GM21360 (cell line): ENCODE measurements around the gene RAP1A.

Experiments
- ATAC-seq: cut with Tn5 transposase; IDR thresholded peaks from one replicate; pipeline ENCODE4 v1.9.1; 2021; ENCODE audit warnings: mild to moderate bottlenecking, moderate library complexity; ENCODE audit not compliant: unreplicated experiment

Gene RAP1A

DNA sequence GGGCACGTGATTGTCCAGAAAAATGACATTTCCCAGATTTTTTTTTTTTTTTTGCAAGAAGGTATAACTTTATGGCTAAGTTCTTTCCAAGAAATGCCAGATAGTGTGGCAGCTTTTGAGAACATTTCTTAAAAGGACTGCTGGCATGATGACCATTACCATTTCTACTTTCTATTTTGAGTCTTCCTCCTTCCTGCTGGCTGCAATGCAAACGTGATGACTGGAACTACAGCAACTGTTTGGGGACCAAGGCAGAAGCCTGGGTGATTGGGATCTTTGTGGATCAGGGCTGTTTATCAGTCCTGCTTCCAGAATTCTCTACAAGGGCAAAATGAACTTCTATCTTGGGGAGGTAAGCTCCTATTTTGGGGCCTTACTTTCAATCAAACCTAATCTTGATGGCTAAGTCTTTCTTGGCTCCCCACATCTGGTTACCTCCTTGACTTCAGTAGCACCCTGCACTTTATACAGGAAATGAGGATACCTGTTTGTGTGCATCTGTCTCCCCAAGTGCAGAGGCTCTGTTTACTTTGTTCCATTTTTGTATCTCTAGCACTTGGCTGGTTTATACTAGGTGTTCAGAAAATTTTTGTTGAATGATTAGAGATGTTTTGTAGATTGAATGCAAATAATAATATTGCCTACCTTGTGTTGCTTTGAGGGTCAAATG is 132.5 kb downstream of the RAP1A start:
- no peak for ATAC-seq

DNA sequence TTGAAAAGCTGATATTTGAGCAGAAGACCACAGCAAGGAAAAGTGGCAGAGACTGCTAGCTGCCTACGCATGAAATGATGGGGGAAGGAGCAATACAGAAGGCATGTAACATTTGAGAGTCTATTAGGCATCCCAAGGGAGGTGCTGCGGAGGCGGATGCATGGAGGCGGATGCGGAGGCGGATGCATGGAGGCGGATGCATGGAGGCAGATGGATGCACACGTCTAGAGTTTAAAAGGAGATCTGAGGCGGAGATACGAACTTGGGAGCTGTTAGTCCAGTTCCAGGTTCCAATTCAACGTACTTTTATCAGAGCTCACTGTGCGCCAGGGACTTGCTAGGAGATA is 135.4 kb downstream of the RAP1A start:
- no peak for ATAC-seq

DNA sequence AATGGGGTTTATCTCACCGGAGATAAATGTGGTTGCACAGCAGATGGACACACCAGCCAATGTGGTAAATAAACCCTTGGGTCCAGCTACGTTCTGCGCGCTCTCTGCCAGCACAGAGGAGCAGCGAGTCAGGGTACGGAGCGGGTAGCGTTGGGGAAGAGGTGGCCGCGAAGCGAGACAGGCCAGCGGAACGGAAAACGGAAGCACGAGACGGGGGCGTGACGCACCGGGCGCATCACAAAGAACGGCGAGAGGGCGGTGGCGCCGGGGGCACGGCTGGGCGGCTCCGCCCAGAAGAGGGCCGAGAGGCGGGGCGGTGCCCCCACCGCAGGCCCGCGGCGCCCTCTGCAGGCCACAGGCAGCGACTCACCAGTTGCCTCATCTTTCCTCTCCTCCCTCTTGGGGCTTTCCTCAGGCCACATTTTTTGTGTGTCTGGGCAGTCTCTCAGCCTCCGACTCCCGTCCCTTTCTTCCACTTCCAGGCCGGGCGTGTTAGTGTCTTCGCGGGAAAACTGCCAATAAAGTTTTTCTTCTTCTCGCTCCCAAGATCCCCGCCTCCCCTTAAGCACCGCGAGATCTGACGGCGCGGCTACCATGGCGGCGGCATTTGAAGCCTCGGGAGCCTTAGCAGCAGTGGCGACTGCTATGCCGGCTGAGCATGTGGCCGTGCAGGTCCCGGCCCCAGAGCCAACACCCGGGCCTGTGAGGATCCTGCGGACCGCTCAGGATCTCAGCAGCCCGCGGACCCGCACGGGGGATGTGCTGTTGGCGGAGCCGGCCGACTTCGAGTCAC is 135.9 kb downstream of the RAP1A start, which contains the start of gene DDX20:
DDX20 (plus strand) TSS at position 571 of the 793 bp plus-strand sequence; CDS start at position 595, 24 bp downstream.
- ATAC-seq = peak; percentile 91

DNA sequence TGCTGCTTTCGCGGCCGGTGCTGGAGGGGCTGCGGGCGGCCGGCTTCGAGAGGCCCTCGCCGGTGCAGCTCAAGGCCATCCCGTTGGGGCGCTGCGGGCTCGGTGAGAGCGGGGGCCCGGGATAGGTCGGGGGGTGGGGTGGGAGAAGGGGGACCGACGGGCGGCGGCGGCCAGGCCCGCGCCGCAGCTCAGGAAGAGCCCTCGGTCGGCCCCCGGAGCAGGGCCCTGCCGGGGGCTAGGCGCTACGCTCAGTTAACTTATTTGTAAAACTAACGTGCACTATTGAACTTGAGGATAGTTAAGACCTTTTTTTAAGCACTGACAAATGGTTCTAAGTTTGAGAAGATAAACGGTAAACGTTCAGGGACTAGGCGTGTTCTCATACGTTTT is 136.5 kb downstream of the RAP1A start:
- ATAC-seq = no peak

DNA sequence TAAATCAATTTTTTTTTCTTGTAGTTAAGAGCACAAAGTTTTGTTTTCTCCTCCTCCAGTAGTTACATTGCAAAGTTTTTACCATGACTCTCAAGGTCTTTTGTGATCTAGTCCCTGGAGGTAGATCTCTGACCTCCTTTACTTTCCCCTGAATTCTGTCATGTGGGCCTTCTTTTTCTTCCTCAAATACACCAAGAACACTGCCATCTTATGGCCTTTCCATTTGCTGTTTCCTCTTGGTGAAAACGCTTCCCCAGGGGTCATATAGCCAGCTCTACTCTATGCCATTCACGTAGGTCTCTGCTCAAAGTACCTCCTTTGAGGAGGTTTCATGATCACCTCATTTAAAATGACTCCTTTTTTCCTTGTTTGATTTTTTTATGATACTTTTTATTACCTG is 138.8 kb downstream of the RAP1A start:
- ATAC-seq = no peak

DNA sequence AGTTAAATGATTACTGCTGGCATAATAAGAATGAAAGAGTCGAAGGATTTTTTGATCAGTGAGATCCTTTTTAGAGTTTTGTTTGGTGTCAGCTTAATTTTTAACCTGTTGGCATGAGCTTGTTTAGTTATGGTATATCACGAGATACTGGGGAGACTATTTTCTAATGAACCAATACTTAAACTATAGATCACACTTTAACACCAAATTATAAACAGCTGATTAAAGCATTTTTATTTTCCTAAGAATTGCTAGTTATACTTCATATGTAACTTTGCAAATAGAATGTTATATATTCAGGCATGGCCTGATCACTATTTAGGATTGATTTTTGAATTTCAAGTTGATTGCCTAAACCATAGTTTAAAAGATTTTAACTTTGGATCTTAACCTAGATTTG is 142.1 kb downstream of the RAP1A start:
- ATAC-seq = no peak

DNA sequence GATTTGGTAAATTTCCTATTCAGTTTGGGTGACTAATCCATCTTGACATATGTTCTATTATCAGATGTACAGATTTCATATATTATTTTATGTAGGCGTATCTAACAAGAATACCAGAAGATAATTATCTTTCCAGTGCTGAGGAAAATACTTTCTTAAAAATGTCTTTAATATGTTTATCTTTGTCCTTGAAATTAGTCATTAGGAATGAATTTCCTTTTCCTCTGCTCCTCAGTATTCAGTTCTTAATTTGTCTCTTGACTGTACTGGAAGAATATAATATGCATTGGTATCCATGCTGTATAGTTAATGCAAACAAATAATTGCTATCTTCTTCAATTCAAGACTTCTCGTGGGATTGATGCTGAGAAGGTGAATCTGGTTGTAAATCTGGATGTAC is 142.7 kb downstream of the RAP1A start:
- ATAC-seq = no peak
